NCI-H187 treated with DMSO at 0.1 percent for 48 hours (cell line): ENCODE data around the gene KRT17.
"Not testable (repeated sequence)": the region's sequence is repeated elsewhere in the genome, so short reads cannot be mapped to it uniquely, and the experiment has no call there.

Experiments
- DNase-seq: peaks from one replicate; lab custom pipeline; 2025; lab: John Stamatoyannopoulos, UW

Gene KRT17

DNA sequence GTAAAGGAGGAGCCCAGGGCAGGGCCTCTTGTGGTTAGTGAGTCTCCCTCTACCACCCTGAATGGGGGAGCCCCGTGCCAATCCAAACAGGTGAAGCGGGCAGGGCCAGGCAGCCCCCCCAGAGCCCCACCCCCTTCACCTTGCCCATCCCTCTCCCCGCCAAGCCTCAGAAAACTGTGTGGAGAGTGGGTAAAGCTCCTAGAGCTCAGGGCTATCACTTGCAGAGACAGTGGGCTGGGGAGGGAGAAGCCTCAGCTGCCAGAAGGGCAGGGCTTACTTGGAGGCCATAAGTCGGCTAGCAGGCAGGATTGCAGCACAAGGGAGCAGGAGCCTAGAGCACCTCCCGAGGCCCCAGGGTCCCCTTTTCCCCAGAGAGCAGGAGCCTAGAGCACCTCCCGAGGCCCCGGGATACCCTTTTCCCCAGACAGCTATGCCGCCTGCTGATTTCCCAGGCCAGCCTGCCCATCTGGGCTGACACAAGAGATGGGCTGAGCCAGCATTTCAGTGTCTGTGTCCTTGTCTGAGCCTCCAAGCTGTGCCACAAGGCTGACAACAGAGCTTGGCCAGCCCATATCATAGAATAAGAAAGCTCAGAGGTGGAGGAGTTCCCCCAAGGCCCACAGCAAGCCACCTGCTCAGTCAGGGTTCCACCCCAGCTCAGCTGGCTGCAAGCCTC, 30.9 kb downstream of the KRT17 start:
- no peak for DNase-seq

DNA sequence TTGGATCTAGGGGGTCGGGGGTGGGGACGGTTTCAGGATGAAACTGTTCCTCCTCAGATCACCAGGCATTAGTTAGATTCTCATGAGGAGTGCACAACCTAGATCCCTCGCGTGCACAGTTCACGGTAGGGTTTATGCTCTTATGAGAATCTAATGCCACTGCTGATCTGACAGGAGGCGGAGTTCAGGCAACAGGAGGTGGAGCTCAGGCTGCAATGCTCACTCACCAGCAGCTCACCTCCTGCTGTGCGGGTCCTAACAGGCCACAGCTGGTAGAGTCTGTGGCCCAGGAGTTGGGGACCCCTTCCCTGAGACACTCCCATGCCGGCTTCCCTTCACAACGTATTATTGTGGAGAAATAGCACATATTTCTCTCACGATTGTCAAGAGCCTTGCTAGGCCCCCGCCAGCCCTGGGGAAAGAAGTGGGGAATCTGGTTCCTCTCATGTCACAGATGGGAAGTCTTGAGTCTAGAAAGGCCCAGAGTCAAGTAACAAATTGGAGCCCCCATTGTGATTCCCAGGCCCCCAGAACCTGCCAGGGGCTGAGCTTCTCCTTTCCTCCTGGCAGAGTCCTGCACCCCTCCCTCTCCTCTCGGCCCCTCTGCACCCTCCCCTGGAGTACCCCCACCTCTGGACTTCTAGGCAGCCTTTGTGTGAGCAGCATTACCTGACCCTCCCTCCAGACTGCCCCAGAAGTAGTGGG, 31.6 kb downstream of the KRT17 start:
- no peak for DNase-seq

DNA sequence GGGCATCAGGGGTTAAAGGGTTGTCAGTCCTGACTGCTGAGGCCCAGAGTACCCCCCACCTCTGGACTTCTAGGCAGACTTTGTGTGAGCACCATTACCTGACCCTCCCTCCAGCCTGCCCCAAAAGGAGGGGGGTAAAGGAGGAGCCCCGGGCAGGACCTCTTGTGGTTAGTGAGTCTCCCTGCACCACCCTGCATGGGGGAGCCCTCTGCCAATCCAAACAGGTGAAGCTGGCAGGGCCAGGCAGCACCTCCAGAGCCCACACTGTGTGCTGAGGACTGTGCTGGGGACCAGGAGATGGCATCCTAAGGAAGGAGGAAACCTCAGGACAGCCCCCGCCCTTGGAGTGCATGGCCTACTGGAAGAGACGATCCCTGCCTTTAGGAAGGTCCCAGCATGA, 35.1 kb downstream of the KRT17 start:
- no peak for DNase-seq

DNA sequence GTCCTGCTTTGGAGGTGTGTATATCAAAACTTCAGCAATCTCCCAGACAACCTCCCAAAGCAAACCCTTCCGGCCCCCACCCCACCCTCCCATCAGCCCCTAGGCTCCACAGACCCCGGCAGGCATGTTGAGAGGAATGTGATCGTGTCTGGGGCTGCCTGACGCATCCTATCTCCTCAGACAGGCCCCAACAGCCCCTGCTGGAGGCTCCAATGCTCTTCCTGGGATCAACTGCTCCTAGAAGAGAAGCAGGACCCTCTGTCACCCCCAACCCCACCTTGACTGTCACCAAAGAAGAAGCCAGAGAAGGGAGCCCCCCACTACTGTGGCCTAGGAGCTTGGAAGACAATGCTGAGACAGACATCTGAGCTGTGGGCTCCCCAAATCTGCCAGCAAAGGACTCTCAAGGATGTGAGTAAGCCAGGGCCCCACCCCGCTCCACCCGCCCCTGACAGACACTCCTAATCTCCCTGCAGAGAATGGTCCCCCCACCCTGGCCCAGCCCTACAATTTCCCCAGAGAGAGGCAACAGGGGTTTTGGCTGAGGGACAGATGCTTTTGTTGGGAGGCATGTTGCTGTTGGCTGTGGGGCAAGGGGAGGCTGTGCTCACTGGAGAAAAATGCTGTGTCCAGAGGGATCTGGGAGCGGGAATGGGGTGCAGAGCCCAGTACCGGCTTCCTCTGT, 36.1 kb downstream of the KRT17 start:
- no peak for DNase-seq

DNA sequence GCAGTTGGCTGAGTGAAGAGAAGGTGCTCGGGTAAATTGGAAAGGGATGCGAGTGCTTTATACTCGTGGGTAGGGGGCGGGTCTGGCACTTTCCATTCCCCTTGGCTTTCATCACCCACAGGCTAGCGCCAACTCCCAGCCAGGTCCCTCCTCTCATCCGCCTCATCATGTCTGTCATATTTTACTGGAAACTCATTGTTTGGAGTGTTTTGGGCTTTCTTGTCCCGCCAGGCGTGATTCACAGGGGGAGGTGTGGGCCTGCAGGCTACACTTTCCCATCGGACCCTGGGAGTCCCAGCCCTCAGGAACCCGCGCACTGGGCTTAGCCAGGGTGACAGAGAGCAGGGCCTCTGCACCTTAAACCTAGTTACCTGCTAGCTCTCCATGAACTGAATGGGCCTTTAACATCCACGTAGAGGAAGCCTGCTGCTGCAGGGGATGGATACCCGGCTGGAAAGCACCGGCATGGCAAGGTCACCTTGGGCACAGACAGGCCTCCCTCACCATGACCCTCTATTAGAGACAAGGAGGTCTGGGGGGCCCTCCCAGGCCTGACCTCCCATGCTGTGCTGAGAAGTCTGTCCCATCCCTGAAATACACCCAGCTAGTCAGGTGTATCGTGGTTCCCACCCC, 37.4 kb downstream of the KRT17 start, which contains the start of gene KRT14:
TSS of gene KRT14 (minus strand) at position 33 of the 633 bp plus-strand sequence. CDS start 61 bp downstream, outside the sequence.
- DNase-seq = no peak

DNA sequence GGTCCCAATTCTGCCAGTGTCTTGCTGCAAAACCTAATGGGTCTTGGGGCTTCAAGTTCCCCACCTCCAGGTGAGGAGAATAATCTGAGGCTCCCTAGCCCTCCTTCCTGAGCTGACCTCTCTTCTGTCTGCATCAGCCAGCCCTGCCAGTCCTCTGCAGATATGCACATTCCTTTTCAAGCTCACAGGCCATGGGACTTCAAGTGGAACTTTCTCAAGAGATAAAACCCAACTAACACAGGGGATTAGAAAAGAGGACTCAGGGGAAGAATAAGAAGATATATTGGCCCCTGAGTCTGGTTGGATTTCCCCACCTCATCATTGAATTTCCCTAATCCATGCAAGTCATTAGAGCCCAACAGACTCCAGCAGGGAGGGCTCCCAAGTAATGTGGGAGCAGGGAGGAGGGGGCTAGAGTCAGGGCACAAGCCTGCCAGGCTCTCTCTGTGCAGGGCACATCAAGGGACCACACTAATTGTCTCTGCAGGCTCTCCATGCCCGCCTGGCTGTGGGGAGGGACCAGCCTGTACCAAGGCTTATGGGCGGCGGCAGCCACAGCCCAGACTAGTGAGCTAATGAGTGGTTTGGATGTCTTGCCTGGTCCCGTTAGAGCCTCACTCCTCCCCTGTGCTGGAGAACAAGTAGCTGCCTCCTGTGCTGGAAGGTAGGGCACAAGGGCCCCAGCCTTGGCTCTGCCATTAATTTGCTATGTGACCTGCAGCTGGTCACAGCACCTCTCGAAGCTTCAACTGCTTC, 38.9 kb downstream of the KRT17 start:
- DNase-seq = no peak

DNA sequence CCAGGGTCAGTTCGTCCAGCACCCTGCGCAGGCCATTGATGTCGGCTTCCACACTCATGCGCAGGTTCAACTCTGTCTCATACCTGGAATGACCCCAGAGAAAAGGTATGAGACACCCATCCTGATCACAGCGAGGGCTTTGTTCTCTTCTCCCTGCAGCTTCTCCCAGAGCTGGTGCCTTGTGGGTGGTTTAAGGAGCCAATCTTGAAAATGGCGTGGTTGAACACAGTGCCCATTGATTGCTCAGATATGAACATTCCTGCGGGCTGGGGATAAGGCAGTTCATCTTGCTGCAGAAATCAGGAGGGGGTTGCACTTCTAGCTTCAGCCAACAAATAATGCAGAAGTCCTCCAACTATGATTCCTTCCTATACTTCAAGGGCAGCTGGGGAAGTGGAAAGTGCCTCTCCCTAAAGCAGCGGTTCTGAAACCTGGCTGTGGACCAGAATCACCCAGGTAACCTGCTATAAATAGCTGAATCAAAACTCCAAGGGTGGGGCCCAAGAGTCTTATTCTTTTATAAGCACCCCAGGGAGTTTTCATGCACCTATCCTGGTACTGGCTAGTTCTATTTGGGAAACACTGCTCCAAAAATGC, 39.9 kb downstream of the KRT17 start:
- DNase-seq = not testable (repeated sequence)

DNA sequence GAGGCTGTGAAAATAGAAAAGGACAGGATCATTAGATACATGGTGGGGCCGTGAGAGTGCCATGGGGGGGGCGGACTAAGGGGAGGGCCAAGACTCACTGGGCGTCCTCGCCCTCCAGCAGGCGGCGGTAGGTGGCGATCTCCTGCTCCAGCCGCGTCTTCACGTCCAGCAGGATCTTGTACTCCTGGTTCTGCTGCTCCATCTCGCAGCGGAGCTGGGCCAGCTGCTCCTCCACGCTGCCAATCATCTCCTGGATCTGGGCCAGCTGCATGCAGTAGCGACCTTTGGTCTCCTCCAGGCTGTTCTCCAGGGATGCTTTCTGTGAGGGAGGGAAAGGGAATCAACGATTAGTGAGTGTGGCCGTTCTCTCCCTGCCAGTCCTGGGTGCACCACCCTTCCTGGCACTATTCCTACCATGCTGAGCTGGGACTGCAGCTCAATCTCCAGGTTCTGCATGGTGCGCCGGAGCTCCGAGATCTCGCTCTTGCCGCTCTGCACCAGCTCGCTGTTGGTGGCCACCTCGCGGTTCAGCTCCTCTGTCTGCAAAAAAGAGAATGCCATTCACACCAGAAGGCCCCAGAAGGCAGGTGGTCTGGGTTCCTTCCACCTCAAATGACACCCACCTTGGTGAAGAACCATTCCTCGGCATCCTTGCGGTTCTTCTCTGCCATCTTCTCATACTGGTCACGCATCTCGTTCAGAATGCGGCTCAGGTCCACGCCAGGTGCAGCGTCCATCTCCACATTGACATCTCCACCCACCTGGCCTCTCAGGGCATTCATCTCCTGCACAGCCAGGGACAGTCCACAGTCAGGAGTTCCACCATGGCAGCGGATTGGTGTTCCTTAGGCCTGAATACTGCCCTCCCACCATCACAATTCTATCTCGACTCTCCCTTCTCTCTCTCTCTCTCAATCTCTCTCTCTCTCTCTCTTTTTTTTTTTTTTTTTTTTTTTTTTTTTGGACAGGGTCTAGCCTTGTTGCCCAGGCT, 40.9 kb downstream of the KRT17 start:
- no peak for DNase-seq

DNA sequence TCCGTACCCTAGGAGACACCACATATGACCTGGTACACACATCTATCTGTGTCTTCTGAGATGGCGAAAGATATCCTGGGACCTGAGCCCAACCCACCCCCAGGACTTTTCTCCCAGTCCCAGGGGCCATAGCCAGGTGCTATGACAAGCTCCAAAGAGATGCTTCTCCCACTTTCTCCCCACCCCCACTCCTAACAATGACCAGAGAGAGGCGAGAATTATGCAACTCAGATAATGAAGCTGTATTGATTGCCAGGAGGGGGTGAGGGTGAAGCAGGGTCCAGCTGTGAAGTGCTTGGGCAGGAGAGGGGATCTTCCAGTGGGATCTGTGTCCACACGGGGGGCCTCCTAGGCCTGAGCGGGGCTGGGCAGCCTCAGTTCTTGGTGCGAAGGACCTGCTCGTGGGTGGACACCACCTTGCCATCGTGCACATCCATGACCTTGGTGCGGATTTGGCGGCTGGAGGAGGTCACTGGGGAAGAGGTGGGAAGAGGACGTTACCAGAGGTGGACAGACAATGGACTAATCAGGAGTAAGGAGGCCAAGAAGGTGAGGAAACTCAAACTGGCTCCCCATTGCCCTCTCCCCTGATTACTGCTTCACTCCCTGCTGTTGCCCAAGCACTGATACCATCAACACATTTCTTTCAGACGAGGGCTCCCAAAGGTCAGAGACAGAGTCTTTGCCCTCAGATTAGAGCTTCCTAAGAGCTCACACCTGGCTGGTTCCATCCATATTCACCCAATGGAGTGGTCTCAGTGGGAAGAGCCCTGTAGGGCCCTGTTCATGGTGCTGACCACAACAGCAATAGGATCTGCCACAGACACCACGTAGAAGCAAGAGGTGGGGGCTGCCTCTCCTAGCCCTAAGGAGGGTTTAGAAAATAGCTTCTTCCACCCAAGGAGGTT, 42.1 kb downstream of the KRT17 start:
- DNase-seq = not testable (repeated sequence)

DNA sequence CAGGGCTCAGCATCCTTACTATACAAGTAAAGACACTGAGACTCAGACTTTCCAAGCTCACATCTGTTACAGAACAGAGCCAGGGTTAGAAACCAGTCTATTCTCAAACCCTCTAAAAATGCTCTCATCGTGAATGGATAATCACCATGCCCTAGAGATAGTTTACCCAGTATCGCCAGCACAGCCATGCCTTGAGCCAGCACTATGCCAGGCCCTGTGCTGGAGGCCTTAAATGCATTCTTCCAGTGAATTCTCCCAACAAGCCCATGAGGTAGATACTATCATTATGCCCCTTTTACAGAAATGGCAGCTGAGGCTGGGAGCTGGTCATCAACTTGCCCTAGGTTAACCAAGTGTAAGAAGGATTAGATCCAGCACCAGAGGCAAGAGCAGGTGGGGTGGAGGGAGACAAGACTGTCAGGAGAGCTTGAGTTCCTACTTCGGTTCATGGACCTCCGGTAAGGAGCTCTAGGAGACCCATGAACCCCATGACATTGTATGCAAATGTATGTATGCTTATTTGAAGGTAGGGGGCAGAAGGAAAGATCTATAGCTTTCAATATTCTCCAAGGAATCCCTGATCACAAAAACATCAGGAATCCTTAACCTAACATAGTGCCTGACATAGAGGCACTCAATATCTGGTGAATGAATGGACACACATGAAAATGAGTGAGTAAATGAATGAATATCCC, 42.9 kb downstream of the KRT17 start:
- no peak for DNase-seq

DNA sequence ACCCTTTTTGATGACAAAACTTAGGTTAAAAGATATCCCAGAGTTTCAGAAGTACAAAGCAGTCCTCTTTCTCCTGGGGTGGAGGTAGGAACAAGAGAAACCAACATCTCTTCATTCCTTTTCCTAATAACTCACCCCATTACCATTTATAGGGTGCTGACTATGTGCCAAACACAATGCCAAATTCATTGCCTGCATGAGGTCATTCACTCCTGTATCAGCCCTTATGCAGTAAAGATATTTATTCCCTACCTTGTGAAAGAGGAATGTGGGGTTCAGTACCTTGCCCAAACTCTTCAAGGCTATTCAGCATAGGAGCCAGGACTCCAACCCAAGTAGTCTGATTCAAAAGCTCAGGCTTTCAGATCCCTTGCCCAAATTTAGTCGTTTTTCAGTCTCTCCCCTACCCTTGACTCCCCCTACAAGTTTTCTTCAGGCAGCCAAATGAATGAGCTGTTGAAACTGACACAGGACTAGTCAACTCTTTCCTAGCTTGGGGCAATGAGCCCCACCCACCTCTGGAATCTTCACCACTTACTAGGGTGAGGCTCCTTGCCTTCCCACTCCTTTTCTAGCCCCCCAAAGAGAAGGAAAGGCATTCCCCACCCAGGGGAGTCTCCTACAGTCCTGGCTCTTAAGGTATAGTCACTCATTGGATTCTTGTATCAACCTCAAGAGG, 43.5 kb downstream of the KRT17 start:
- no peak for DNase-seq

DNA sequence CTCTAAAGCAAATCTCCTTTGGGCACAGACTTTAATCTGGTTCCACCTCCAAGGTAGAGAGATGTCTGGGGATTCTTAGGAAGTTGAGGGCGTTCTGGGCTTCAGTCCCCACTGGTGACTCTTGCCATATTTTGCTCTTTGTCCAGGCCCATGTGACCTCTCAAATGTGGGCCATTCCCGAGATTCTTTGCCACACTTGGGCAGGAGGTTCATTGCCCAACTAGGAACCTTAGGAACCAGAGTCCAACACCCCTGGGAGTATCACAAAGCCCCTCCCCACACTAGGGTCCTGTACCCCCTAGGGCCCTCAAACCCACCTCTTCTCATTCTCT, 44.2 kb downstream of the KRT17 start:
- no peak for DNase-seq

DNA sequence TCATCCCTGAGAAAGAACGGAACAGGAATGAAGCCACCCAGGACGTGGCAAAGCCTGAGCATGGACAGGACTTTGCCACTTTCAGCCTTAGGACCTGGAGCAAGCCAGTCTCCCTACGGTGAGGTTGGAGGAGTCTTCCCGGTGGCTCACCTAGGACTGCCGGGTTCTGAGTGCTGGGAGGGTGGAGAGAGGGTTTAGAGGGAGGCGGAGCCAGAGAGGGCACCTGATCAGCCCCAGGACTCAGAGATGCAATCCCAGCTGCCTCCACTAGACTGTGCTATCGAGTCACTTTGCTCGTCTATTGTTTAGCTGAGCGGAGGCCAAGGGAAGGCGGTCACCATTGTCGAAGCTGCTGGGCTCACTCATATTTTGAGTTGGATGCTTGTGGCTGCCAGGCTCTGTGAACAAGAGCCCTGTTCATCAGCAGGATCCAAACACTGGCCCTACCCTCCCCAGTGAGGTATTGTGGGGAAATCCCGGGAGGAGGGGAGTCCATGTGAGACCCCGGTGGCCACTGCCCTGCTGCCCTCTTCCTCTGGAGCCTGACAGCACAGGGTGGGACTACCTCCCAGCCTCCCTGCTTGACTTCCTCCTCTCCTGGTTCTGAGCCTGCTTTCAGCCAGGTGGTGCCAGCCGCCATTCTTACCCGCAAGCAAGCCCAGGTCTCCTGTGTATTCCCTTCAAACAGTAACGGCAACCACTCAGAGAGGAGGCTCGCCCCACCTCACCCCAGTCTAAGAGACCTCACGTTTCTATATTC, 44.7 kb downstream of the KRT17 start:
- peak; percentile 16 for DNase-seq

DNA sequence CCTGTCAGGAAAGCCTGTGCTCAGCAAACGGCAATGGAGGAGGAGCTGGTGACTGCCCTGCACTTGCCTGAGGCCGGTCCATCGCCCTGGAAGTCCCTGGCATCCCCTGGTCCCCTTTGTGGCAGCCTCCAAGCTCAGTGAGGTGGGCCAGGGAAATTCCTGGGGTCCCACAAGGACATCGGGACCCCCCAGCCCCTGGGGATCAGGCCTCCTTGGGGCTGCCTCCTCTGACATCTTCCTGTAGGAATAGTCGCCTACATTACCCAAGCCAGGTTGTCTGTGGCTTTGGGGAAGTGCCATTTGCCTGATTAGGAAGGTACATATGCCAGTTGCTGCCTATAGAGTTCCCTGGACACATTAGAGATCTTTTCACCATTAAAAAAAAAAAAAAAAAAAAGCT, 45.4 kb downstream of the KRT17 start:
- no peak for DNase-seq

DNA sequence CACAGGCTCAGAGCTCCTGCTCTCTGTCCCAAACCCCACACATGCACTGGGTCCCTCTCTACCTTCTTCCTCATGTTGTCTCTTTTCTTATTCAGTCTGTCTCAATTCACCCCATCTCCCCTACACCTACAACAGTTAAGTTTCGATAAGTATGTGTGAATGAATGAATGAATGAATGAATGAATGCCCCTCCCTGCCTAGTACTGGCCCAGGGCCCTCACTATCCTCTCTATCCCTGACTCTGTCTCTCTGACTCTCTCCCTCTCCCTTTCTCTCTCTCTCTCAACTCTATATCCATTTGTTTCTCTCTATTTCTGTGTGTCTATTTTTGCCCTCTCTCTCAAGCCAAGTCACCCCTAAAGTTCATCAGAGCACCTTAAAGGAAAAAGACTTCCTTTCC, 45.8 kb downstream of the KRT17 start:
- DNase-seq = no peak

DNA sequence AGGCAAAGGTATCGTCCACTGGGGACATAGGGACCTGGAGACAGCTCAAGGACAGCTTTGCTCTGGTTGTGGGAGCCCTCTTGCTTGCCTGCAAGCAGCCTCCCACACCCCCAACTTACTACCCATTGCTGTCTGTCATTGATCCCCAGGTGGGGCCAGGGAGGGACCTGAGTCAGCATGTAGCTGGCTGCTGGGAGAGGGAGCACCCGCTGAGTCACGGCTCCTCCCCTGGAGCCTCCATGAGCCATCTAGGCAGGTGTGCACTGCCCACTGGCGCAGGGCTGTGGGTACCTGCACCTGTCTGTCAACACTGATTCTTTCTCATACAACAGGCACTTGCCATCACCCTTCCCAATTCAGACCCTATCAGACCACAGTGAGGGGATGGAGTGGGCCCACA, 47.6 kb downstream of the KRT17 start:
- DNase-seq = not testable (repeated sequence)

DNA sequence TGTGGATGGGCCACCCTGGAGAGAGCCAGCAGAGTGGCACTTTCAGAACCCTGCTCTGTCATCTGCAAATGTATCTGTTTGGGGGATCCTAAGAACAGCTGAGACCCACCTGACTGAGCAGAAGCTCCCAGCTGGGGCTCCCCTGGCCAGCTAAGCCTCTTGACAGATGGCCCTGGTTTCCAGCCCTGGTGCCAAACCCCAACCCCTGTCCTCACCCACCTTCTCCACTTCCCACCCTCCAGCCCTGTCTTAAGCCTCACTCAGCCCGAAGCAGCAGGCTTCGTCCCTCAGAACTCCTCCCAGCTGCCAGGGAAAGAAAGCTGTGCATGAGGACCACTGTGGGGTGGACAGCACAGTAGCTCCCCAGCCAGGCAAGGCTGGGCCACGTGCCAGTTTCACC, 49.0 kb downstream of the KRT17 start:
- no peak for DNase-seq
